Spleen (tissue), 11 donors: ENCODE measurements around the gene ANO1. TPM values are rescaled to one million over a fixed set of nuclear protein-coding genes. Genes with fewer than 3 reads are reported as not detected.

ENCODE experiments used
- DNase-seq: peaks from one replicate; pipeline ENCODE4 v3.0.0-alpha.2; 2020
- H3K27ac ChIP-seq, 8 donors: fragments of 200-600 bp; sonication (generic) in 7 of 8; 1 replicate in 4 of 8; 2 replicates in 4 of 8; pipeline versions ENCODE4 v1.5.0 to v1.8.0; 2016 to 2021; ENCODE audit warnings: inconsistent platforms in 4 of 8, mild to moderate bottlenecking in 4 of 8, moderate library complexity in 1 of 8
- H3K27me3 ChIP-seq, 7 donors: fragments of 200-600 bp; sonication (generic) in 6 of 7; replicated peaks in 1 of 7; 1 replicate in 4 of 7; 2 replicates in 3 of 7; pipeline versions ENCODE4 v1.5.0 to v1.8.0; 2016 to 2021; ENCODE audit warnings: inconsistent platforms in 3 of 7, mild to moderate bottlenecking in 1 of 7
- H3K36me3 ChIP-seq, 6 donors: fragments of 200-600 bp; sonication (generic) in 5 of 6; 1 replicate in 4 of 6; 2 replicates in 2 of 6; pipeline versions ENCODE4 v1.5.0 to v1.8.0; 2016 to 2021; ENCODE audit warnings: inconsistent platforms in 2 of 6
- H3K4me1 ChIP-seq, 6 donors: fragments of 200-600 bp; sonication (generic) in 5 of 6; 1 replicate in 3 of 6; 2 replicates in 3 of 6; pipeline versions ENCODE4 v1.5.0 to v1.8.0; 2016 to 2021; ENCODE audit warnings: inconsistent platforms in 3 of 6
- H3K4me3 ChIP-seq, 8 donors: fragments of 200-600 bp; sonication (generic) in 7 of 8; 1 replicate in 4 of 8; 2 replicates in 4 of 8; pipeline versions ENCODE4 v1.5.0 to v1.8.0; 2016 to 2021; ENCODE audit warnings: inconsistent platforms in 4 of 8, mild to moderate bottlenecking in 4 of 8, moderate library complexity in 2 of 8
- H3K9me3 ChIP-seq, 8 donors: fragments of 200-600 bp; sonication (generic) in 7 of 8; 1 replicate in 4 of 8; 2 replicates in 4 of 8; pipeline versions ENCODE4 v1.5.0 to v1.8.0; 2016 to 2021; ENCODE audit warnings: inconsistent platforms in 4 of 8
- POLR2A ChIP-seq, 3 donors: fragments of 450-650 bp; IDR thresholded peaks; one replicate each; pipeline ENCODE4 v1.5.1; 2017; ENCODE audit warnings: antibody characterized with exemption in 3 of 3, mild to moderate bottlenecking in 1 of 3
- POLR2AphosphoS5 ChIP-seq, 3 donors: sonication (generic); formaldehyde crosslinking; IDR thresholded peaks; one replicate each; pipeline ENCODE4 v1.5.1; 2017; ENCODE audit warnings: antibody characterized with exemption in 3 of 3
- WGBS, 5 donors: extraction: QIAGEN DNeasy Blood & Tissue Kit in 3 of 5; methylation state at CpG; one replicate each; pipeline versions ENCODE4 v1.1.5 to v1.1.7; 2013 to 2018; 5-methylcytosine and 5-hydroxymethylcytosine counted together
- intact Hi-C: fragments of 100-400 bp; cut with DNase I; formaldehyde crosslinking; loops from one replicate; pipeline ENCODE4 v1.15.0; 2023; ENCODE audit warnings: low total_unique reads
- polyA plus RNA-seq, 3 donors: library from polyadenylated mRNA; stranded (reverse); fragments of 200-250 nt; gene quantifications; one replicate each; pipeline ENCODE4 v1.2.1, GENCODE V29; 2013
- total RNA-seq, 7 donors: library from RNA; depleted of rRNA in 3 of 7; stranded (reverse); fragments of >200 nt in 3 of 7; fragmentation: NEBNext Ultra II Directional in 4 of 7; extraction: Animal tissue kit (Norgen Biotek cat#: 25700) in 4 of 7; gene quantifications; one replicate each; pipeline versions ENCODE4 v1.1.0 to v1.2.1, GENCODE V29; 2016 to 2021
- TF ChIP-seq, protein P1 (sequence below), 11 experiments: fragments of 200-600 bp in 7 of 11; fragments of 450-650 bp in 4 of 11; sonication (generic) in 4 of 11; IDR thresholded peaks in 8 of 11; conservative IDR thresholded peaks in 3 of 11; 1 replicate in 7 of 11; 2 replicates in 4 of 11; pipeline versions ENCODE4 v1.4.0 to v1.8.0; 2016 to 2021; ENCODE audit warnings: antibody characterized with exemption in 11 of 11, inconsistent platforms in 4 of 11, mild to moderate bottlenecking in 1 of 11
- donor health status: healthy with polysubstance abuse.
- donor health status: DM: no; HTN: no; CAD: no; lungs with moderate emphysema.
- donor health status: DM: no; HTN: no; CAD: no.
- donor health status: Bipolar disorder and iron deficiency.
- donor health status: healthy.
- donor health status: DM: no; HTN: no; CAD: no.
- donor health status: DM: yes; HTN: yes; CAD: no.

The ANO1 gene
- total and polyA plus RNA-seq, 10 donors: 0.22 to 1.2 (median 0.62) TPM

DNA sequence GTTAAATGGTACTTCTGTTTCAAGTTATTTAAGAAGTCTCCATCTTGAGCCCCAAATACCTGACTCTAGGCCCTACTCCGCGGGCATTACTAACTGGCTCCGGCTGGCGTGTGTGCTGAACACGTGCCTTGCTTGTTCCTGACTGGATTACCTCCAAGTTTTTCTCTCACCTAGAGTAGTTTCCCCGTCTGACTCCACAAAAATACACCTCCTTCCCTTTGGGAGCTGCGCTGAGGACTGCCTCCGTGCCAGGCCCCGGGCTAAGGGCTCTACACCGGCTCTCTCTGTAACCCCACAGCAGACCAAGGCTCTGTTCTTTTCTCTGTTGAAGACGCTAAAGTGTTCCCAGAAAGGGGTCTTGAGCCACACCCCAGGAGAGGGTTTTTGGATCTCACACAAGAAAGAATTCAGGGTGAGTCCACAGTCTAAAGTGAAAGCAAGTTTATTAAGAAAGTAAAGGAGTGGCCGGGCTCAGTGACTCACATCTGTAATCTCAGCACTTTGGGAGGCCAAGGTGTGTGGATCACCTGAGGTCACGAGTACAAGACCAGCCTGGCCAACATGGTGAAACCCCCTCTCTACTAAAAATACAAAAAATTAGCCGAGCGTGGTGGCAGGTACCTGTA, 61.8 kb downstream of the ANO1 start:
- intact Hi-C loops: no loop called here
- no peaks in the 10 kb centered on the region for H3K9me3 ChIP-seq
- no peaks in the 10 kb centered on the region for H3K36me3 ChIP-seq
- no peak overlapping the region for H3K27ac ChIP-seq
- peaks cover 0 to 47% (median 26%) of the 10 kb centered on the region in 7 donors for H3K27me3 ChIP-seq
- no peaks in the 10 kb centered on the region for H3K4me1 ChIP-seq
- WGBS, 5 donors: 85 to 92% (median 91%) methylated on average over 15 of the region's 15 CpGs
- DNase-seq: no peak
- H3K4me3 ChIP-seq: no peak overlapping the region
- TF ChIP-seq POLR2AphosphoS5 (IDR thresholded peaks at IDR 0.05) (no peak), POLR2A (IDR thresholded peaks at IDR 0.05) (no peak)
- TF ChIP-seq, protein P1, sequence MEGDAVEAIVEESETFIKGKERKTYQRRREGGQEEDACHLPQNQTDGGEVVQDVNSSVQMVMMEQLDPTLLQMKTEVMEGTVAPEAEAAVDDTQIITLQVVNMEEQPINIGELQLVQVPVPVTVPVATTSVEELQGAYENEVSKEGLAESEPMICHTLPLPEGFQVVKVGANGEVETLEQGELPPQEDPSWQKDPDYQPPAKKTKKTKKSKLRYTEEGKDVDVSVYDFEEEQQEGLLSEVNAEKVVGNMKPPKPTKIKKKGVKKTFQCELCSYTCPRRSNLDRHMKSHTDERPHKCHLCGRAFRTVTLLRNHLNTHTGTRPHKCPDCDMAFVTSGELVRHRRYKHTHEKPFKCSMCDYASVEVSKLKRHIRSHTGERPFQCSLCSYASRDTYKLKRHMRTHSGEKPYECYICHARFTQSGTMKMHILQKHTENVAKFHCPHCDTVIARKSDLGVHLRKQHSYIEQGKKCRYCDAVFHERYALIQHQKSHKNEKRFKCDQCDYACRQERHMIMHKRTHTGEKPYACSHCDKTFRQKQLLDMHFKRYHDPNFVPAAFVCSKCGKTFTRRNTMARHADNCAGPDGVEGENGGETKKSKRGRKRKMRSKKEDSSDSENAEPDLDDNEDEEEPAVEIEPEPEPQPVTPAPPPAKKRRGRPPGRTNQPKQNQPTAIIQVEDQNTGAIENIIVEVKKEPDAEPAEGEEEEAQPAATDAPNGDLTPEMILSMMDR (IDR thresholded peaks at IDR 0.05 in 8 of 11, conservative IDR thresholded peaks at IDR 0.05 in 3 of 11): no peak

DNA sequence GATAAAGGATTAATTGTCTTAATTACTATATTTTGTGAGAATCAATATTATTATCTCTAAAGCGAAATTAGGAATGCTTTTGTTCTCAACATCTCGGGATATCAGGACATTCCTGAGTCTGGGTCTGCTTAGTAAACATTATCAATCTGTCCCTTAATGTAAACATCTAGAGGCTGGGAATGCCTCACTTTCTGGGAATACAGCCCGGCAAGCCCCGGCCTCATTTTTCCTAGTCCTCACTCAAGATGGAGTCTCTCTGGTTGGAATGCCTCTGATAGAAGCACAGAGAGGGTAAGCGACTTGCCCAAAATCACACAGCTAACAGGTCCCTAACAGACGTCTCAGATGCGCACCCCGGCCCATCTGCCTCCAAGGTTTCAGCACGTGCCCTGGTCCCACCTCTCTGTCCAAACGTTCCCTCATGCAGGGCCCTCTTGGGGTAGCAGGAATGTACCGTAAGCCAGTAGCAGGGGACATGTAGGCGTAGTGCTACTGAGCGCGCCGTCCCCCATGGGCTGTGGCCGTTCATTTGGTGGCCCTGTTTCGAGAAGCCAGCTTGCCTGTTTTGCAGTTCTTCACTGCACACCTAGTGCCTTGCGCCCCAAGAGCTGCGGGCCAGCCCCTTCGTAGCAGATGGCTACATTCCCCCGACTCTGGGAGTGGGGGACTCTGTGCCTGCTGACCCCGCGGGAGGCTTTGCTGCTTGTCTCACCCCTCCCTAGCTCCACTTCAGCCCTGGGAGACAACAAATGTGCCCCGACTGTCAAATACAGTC, 62.8 kb downstream of the ANO1 start:
- H3K4me1 ChIP-seq: no peaks in the 10 kb centered on the region
- 48 to 55% (median 52%) methylated on average over 17 to 24 of the region's 24 CpGs for WGBS, 5 donors
- no peak for DNase-seq
- no peaks in the 10 kb centered on the region for H3K9me3 ChIP-seq
- peaks cover 0 to 56% (median 29%) of the 10 kb centered on the region in 7 donors for H3K27me3 ChIP-seq
- no peak overlapping the region for H3K4me3 ChIP-seq
- no peak overlapping the region for H3K27ac ChIP-seq
- no peaks in the 10 kb centered on the region for H3K36me3 ChIP-seq
- intact Hi-C loops: no loop called here
- TF ChIP-seq, protein P1 (IDR thresholded peaks at IDR 0.05 in 8 of 11, conservative IDR thresholded peaks at IDR 0.05 in 3 of 11): no peak
- TF ChIP-seq POLR2AphosphoS5 (IDR thresholded peaks at IDR 0.05) (no peak), POLR2A (IDR thresholded peaks at IDR 0.05) (no peak)

DNA sequence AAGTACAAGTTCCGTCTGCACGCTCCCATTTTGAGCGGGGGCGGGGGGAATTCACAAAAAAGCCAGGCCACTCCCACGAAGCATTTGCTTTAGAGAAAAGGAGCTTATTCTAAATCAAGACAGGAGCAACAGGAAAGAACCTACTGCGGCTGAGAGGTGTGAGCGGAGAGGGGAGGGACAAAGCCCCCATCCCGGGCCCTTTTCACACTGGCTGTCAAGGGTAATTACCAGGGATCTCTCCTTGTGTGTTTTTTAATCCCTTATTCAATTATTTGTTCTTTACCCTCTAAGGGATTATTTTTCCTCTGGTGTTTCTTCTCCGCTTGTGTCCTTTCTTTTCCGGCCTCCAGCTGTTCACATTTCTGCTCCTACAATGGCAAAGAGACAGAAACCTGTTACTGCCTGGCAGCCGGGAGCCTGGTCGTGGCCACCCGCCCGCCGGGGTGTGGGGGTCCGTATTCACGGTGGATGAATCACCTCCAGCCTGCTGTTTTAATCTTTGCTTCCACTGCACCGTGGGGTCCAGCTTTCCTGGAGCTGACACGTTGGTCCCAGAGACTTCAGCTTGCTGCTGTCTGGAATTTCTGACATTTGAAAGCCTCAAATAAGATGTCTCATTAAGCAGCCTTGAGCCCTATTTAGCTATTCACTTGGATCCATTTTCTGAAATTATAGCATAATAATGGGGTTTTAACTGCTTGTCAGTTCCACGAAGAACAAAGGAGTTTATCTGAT, 63.5 kb downstream of the ANO1 start:
- Histone ChIP-seq H3K27me3 (peaks cover 0 to 57% (median 29%) of the 10 kb centered on the region in 7 donors), H3K9me3 (no peaks in the 10 kb centered on the region), H3K36me3 (no peaks in the 10 kb centered on the region), H3K4me1 (no peaks in the 10 kb centered on the region), H3K4me3 (no peak overlapping the region), H3K27ac (no peak overlapping the region)
- 15 to 21% (median 18%) methylated on average over 20 of the region's 20 CpGs for WGBS, 5 donors
- intact Hi-C loops: no loop called here
- DNase-seq: no peak
- TF ChIP-seq, protein P1 (IDR thresholded peaks at IDR 0.05 in 8 of 11, conservative IDR thresholded peaks at IDR 0.05 in 3 of 11): no peak
- TF ChIP-seq POLR2A (IDR thresholded peaks at IDR 0.05): no peak
- no peak for TF ChIP-seq POLR2AphosphoS5 (IDR thresholded peaks at IDR 0.05)
